IPS-18a (cell line): Measurements from ENCODE around the gene REST.
"Not testable (repeated sequence)": the region's sequence is repeated elsewhere in the genome, so short reads cannot be mapped to it uniquely, and the experiment has no call there.

Source experiments
- H3K27ac ChIP-seq: one replicate; pipeline ENCODE4 v1.5.1; 2013; ENCODE audit warnings: low read length
- H3K27me3 ChIP-seq: one replicate; pipeline ENCODE4 v1.6.1; 2013; ENCODE audit warnings: mild to moderate bottlenecking, low read length; ENCODE audit not compliant: control insufficient read depth, insufficient read depth
- H3K36me3 ChIP-seq: one replicate; pipeline ENCODE4 v1.6.1; 2013; ENCODE audit warnings: low read depth, low read length; ENCODE audit not compliant: control insufficient read depth
- H3K4me1 ChIP-seq: one replicate; pipeline ENCODE4 v1.6.1; 2013; ENCODE audit warnings: low read depth, low read length; ENCODE audit not compliant: control insufficient read depth
- H3K4me3 ChIP-seq: one replicate; pipeline ENCODE4 v1.5.1; 2013; ENCODE audit warnings: low read length
- H3K9ac ChIP-seq: one replicate; pipeline ENCODE4 v1.6.1; 2013; ENCODE audit warnings: mild to moderate bottlenecking, low read length, moderate library complexity
- H3K9me3 ChIP-seq: one replicate; pipeline ENCODE4 v1.6.1; 2013; ENCODE audit warnings: low read depth, low read length; ENCODE audit not compliant: control insufficient read depth

The REST gene

DNA sequence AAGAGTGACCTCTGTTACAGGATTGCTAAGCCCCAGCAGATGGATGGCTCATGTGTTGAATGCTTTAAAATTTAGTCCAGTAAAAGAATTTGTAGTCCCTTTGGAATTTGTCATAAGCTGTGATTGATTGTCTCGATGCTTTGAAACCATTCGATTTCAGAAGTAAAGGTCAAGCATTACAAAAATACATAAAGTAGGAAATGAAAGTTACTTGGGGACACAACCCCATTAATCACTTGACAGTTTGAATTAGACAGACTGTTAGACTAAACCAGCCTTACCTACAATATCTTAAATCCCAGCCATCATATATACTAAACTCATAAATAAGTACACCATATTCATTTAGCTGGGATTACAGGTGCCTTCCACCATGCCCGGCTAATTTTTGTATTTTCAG is 6.6 kb downstream of the REST start:
- H3K4me1 ChIP-seq = peaks cover 21% of the 10 kb centered on the region
- no peaks in the 10 kb centered on the region for H3K9me3 ChIP-seq
- H3K9ac ChIP-seq = no peak overlapping the region
- peaks cover 22% of the 10 kb centered on the region for H3K36me3 ChIP-seq
- no peak overlapping the region for H3K4me3 ChIP-seq
- H3K27ac ChIP-seq = no peak overlapping the region
- no peaks in the 10 kb centered on the region for H3K27me3 ChIP-seq

DNA sequence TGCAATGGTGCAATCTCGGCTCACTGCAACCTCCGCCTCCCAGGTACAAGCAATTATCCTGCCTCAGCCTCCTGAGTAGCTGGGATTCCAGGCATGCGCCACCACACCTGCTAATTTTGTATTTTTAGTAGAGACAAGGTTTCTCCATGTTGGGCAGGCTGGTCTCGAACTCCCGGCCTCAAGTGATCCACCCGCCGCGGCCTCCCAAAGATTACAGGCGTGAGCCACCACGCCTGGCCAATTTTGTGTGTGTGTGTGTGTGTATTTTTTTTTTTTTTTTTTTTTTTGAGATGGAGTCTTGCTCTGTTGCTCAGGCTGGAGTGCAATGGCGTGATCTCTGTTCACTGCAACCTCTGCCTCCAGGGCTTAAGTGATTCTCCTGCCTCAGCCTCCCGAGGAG is 7.3 kb downstream of the REST start:
- H3K36me3 ChIP-seq = peaks cover 23% of the 10 kb centered on the region

DNA sequence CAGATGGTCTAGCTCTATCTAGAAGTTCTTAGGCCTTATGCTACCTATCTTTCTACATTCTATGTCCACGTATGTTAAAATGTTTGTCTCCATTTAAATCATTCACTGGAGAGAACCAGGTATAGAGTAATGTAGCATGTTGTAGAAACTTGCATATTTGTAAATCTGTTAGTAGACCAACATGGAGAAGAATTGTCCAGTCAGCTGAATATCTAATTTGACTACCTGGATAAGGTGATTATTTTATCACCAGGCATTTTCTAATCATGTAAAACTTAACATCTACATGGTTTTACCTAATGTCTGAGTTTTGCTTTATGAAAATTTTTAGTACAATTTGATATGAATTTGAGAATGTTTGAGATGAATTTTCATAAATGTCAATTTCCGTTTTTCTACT is 19.5 kb downstream of the REST start:
- H3K4me1 ChIP-seq = no peaks in the 10 kb centered on the region
- H3K9ac ChIP-seq = no peak overlapping the region
- H3K36me3 ChIP-seq = peaks cover 40% of the 10 kb centered on the region
- H3K9me3 ChIP-seq = no peaks in the 10 kb centered on the region
- H3K27ac ChIP-seq = no peak overlapping the region
- H3K4me3 ChIP-seq = no peak overlapping the region
- no peaks in the 10 kb centered on the region for H3K27me3 ChIP-seq

More for the DNA sequence above, 7.3 kb downstream of the REST start:
- not testable (repeated sequence) for H3K27ac ChIP-seq, H3K4me3 ChIP-seq, H3K9me3 ChIP-seq, H3K27me3 ChIP-seq, H3K9ac ChIP-seq
- H3K4me1 ChIP-seq = peaks cover 16% of the 10 kb centered on the region

DNA sequence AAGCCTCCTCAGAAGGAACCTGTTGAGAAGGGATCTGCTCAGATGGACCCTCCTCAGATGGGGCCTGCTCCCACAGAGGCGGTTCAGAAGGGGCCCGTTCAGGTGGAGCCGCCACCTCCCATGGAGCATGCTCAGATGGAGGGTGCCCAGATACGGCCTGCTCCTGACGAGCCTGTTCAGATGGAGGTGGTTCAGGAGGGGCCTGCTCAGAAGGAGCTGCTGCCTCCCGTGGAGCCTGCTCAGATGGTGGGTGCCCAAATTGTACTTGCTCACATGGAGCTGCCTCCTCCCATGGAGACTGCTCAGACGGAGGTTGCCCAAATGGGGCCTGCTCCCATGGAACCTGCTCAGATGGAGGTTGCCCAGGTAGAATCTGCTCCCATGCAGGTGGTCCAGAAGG is 22.9 kb downstream of the REST start:
- H3K9me3 ChIP-seq = no peaks in the 10 kb centered on the region
- no peak overlapping the region for H3K27ac ChIP-seq
- H3K36me3 ChIP-seq = peaks cover 45% of the 10 kb centered on the region
- no peak overlapping the region for H3K4me3 ChIP-seq
- no peak overlapping the region for H3K9ac ChIP-seq
- no peaks in the 10 kb centered on the region for H3K27me3 ChIP-seq
- H3K4me1 ChIP-seq = no peaks in the 10 kb centered on the region

DNA sequence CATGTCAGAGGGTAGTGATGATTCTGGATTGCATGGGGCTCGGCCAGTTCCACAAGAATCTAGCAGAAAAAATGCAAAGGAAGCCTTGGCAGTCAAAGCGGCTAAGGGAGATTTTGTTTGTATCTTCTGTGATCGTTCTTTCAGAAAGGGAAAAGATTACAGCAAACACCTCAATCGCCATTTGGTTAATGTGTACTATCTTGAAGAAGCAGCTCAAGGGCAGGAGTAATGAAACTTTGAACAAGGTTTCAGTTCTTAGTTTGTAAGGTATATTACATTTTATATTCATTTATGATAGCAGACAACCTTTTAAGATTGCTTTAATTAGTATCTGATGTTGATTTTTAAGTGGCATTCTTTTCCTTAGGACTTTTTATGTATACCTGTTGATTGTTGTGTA is 24.2 kb downstream of the REST start:
- Histone ChIP-seq H3K4me3 (no peak overlapping the region), H3K4me1 (no peaks in the 10 kb centered on the region), H3K9ac (no peak overlapping the region), H3K9me3 (no peaks in the 10 kb centered on the region), H3K27me3 (no peaks in the 10 kb centered on the region), H3K36me3 (peaks cover 45% of the 10 kb centered on the region), H3K27ac (no peak overlapping the region)

DNA sequence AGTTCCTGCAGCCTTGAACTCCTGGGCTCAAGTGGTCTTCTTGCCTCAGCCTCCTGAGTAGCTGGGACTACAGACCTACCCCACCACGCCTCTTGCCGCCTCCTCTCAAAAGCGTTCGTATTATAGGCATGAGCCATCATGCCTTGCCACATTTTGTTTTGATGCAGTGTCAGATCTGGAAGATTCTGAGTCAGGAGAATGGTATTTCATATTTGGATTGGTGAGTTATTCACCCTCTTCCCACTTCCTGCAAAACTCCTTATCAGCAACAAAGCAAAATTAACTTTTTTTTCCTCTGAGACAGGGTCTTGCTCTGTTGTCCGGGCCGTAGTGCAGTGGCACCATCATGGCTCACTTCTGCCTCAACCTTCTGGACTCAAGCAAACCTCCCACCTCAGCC is 29.6 kb downstream of the REST start:
- no peak overlapping the region for H3K9ac ChIP-seq
- H3K36me3 ChIP-seq = peaks cover 14% of the 10 kb centered on the region
- no peaks in the 10 kb centered on the region for H3K9me3 ChIP-seq
- H3K27ac ChIP-seq = no peak overlapping the region
- no peaks in the 10 kb centered on the region for H3K4me1 ChIP-seq
- H3K27me3 ChIP-seq = no peaks in the 10 kb centered on the region
- no peak overlapping the region for H3K4me3 ChIP-seq

DNA sequence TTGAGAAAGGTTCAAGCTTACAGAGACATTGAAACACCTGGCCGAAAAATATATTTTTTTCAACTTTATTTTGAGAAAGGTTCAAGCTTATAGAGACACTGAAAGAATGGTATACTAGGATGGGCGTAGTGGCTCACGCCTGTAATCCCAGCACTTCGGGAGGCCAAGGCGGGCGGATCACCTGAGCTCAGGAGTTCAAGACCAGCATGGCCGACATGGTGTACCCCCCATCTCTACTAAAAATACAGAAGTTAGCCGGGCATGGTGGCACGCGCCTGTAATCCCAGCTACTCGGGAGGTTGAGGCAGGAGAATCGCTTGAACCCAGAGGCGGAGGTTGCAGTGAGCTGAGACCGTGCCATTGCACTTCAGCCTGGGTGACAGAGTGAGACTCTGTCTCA is 32.1 kb downstream of the REST start:
- H3K9me3 ChIP-seq, H3K27ac ChIP-seq, H3K4me1 ChIP-seq, H3K36me3 ChIP-seq, H3K4me3 ChIP-seq, H3K9ac ChIP-seq, H3K27me3 ChIP-seq: not testable (repeated sequence)

DNA sequence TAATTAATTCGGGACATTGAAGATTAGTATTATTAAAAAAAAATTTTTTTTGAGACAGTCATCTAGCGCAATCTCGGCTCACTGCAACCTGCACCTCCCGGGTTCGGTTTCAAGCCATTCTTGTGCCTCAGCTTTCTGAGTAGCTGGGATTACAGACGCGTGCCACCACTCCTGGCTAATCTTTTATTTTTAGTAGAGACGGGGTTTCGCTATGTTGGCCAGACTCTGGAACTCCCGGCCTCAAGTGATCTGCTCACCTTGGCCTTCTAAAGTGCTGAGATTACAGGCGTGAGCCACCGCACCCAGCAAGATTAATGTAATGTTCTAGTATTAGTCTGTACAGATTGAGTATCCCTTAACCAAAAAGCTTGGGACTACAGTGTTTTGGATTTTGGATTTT is 32.7 kb downstream of the REST start:
- no peaks in the 10 kb centered on the region for H3K9me3 ChIP-seq
- H3K36me3 ChIP-seq = no peaks in the 10 kb centered on the region
- H3K27ac ChIP-seq = no peak overlapping the region
- no peak overlapping the region for H3K4me3 ChIP-seq
- H3K4me1 ChIP-seq = no peaks in the 10 kb centered on the region
- no peak overlapping the region for H3K9ac ChIP-seq
- no peaks in the 10 kb centered on the region for H3K27me3 ChIP-seq

DNA sequence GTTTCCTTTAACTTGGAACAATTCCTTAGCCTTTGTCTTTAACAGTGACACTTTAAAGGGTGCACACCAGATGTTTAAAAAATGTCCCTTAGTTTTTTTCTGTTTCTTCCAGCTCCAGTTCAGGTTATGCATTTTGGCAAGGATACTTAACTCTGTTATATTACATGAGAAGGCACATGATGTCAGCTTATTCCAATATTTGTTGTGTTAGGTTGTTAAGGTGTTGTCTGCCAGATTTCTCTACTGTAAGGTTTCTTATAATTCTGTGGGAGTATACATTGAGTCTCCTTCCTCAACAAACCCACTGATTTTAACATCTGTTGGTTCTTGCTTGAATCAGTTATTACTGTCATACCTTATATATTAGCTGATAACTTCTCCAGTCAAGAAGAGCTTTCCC is 33.3 kb downstream of the REST start:
- Histone ChIP-seq H3K4me3 (no peak overlapping the region), H3K4me1 (no peaks in the 10 kb centered on the region), H3K9me3 (no peaks in the 10 kb centered on the region)

DNA sequence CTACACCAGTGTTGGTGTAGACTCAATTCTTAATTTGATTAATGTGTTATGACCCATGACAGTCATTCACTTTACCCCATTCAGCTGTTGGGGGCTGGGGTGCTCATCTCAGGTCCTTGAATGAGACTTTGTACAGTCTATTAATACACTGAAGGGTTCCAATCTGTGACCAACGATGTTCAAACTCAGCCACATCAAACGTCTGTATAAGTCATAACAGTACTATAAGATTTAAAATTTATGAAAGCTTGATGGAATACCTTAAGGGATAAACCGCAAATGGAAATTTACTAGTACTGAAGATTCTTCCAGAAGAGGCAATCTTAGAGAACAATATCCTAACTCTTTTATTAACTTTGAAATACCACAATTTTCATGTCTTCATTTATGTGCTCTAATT is 33.7 kb downstream of the REST start:
- no peak overlapping the region for H3K4me3 ChIP-seq

More for the DNA sequence above, 33.3 kb downstream of the REST start:
- H3K36me3 ChIP-seq = no peaks in the 10 kb centered on the region
- no peak overlapping the region for H3K9ac ChIP-seq
- H3K27ac ChIP-seq = no peak overlapping the region
- no peaks in the 10 kb centered on the region for H3K27me3 ChIP-seq

DNA sequence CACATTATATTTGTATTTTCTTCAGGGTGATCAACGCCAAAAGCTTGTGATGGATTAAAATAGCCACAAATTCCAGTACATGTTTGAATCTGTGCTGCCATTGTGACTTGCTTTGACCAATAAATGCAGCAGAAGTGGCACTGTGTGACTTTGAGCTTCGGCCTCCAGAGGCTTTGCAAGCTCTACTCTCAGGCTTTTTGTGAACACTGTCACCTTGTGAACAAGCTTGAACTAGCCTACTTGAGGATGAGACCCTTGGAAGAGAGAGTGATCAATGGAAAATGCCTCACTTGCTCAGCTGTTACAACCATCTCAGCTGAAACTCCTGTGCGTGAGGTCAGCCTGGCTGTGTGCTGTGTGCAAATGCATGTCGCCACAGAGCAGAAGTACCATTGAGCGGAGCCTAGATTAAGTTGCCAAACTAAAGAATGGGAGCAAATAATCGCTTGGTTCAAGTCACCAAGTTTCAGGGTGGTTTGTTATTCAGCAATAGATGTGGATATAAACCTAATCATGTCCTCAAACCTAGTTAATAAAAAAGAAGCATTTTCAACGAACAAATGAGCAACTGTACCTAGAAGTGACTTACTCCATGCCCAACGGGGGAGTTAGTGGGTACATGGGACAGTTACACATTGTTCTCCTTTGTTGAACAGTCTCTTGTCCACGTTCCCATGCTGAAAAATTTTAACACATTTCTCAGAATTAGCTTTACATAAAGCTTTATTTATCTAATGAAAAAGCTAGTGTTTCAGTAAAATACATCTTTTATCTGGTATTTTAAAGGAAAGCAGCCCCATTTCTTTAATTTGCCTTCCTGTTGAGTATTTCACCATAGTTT is 46.2 kb downstream of the REST start:
- Histone ChIP-seq H3K36me3 (no peaks in the 10 kb centered on the region), H3K27me3 (no peaks in the 10 kb centered on the region), H3K9ac (no peak overlapping the region), H3K4me3 (no peak overlapping the region), H3K27ac (no peak overlapping the region), H3K9me3 (no peaks in the 10 kb centered on the region), H3K4me1 (no peaks in the 10 kb centered on the region)

More for the DNA sequence above, 33.7 kb downstream of the REST start:
- H3K27ac ChIP-seq = no peak overlapping the region
- no peaks in the 10 kb centered on the region for H3K4me1 ChIP-seq
- no peaks in the 10 kb centered on the region for H3K27me3 ChIP-seq
- H3K9ac ChIP-seq = no peak overlapping the region
- H3K36me3 ChIP-seq = no peaks in the 10 kb centered on the region
- H3K9me3 ChIP-seq = no peaks in the 10 kb centered on the region

DNA sequence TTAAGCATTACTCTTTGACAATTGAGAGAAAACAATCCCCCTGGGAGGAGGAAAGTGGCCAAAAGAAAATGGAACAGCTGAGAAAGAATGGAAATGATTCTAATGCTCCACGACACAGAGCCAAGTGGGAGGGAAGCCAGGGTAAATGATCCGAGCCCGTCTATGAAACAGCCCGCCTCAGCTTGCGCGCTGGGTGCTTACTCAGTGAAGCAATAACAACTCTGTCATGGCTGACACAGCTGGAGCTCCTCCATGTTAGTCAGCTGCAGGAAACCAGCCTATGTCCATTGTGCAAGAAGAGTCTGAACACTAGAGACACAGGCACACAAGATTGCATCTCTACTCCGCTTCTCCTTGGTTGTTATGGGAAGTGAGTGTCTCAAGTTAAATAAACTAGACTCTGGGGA is 50.4 kb downstream of the REST start:
- H3K36me3 ChIP-seq = peaks cover 10% of the 10 kb centered on the region
- H3K4me1 ChIP-seq = no peaks in the 10 kb centered on the region
- no peaks in the 10 kb centered on the region for H3K27me3 ChIP-seq
- H3K9ac ChIP-seq = no peak overlapping the region
- H3K27ac ChIP-seq = no peak overlapping the region
- no peaks in the 10 kb centered on the region for H3K9me3 ChIP-seq
- no peak overlapping the region for H3K4me3 ChIP-seq
